Right renal pelvis (tissue), 4 donors: ENCODE measurements around the gene MAGEB5. TPM values are rescaled to one million over a fixed set of nuclear protein-coding genes. Genes with fewer than 3 reads are reported as not detected.
"Not testable (repeated sequence)": the region's sequence is repeated elsewhere in the genome, so short reads cannot be mapped to it uniquely, and the experiment has no call there.

Experiments used
- DNase-seq, 4 donors: peaks; one replicate each; pipeline ENCODE4 v3.0.0-alpha.2; 2013; ENCODE audit warnings: low read depth in 4 of 4, low spot score in 3 of 4, missing footprints in 1 of 4
- polyA plus RNA-seq, 4 donors: library from polyadenylated mRNA; unstranded; fragments of 120-200 nt; gene quantifications; one replicate each; pipeline ENCODE4 v1.2.1, GENCODE V29; 2013; ENCODE audit not compliant: insufficient read length in 4 of 4

MAGEB5 gene, protein sequence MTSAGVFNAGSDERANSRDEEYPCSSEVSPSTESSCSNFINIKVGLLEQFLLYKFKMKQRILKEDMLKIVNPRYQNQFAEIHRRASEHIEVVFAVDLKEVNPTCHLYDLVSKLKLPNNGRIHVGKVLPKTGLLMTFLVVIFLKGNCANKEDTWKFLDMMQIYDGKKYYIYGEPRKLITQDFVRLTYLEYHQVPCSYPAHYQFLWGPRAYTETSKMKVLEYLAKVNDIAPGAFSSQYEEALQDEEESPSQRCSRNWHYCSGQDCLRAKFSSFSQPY
- polyA plus RNA-seq, result not detected

GRCh38 chrX:26215869-26216268 is at the start of gene MAGEB5:
MAGEB5 (plus strand) TSS chrX:26216169; CDS start chrX:26217302, 1,133 bp downstream.
- no peak for DNase-seq

DNA sequence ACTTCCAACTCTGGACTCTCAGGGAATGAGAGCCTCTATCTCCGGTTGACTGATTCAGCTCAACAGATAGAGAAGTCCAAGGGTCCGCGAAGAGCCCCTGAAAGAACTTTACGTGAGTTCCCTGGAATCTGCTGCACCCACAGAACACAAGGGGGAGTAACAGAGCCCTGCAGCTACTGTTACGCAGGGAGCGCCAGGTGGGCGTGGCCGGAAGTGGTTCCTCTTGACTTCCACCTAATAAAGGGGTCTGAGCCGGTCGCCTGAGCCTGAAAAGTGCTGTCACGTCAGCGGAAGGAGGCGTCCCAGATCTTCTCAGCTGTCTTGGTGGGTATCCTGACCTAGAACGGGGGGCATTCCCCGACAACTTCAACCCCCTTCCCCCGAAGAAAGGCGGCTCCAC is 23.8 kb upstream of the MAGEB5 start, which contains the start of gene MAGEB6:
MAGEB6 (plus strand) TSS at position 237 of the 400 bp plus-strand sequence. CDS start 1,407 bp downstream, outside the sequence.
- no peak for DNase-seq

- DNase-seq, result no peak
Measured at GRCh38 chrX:26203561-26203960, 12.4 kb upstream of the MAGEB5 start.

- not testable (repeated sequence) for DNase-seq
Measured at GRCh38 chrX:26204717-26205116, 11.3 kb upstream of the MAGEB5 start.

DNA sequence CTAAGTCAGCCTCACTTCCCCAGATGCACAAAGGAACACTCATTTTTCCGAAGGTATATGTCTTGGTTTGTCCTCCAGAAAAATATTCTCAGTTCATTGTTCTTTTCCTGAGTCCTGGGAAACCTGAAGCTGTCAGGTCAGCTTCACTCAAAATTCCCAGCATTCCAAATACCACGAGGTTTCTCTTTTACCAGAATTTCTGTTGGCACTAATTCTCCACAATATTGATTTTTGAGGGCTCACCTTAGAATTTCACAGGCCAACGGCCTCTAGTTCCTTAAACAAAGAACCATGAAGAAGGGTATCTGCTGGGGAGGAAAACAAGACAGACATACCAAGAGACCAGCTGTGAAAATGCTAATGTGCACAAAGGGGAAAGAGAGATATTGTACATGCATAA is 8.0 kb upstream of the MAGEB5 start:
- no peak for DNase-seq

DNA sequence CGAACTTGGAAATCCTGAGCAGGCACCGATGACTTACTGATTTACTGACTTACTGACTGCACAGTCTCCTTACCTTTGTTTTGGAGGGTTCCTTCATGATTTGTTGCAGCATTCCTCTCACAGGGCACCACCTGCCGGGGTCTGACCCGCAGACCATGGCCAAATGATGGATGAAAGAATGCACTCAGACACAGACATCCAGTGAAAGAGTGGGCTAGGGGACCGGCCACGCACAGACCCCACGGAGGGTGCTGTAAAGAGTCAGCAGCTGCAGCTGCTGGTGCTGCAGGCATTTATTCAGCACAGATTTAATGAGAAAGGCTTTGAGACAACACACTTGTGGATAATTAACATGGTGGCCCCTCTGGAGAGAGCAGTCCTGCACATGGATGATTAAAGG is 3.4 kb downstream of the MAGEB5 start:
- DNase-seq, result peak in 1 of 4 donors; percentile 1

DNA sequence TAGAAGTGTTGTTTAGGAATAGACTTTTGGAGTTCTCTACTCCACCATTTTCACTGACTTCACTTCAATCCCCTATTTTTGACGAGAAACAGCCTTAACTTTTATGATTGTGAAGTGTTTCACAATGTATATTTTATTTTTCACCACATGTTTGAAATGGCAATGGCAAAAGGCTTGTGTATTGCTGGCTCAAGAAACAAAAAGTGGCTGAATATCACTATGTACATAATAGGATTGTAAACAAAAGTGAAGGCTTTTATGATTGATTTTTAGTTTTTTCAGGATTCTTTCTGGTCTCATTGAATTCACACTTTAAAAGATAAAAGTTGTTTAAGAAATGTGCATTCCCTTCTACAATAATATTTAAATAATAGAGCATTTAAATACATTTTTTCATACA is 18.2 kb downstream of the MAGEB5 start:
- DNase-seq, result no peak

- DNase-seq, result no peak
Measured at GRCh38 chrX:26253526-26253925, 37.6 kb downstream of the MAGEB5 start.

GRCh38 chrX:26254436-26254835 is 38.5 kb downstream of the MAGEB5 start:
- DNase-seq, result no peak

- no peak for DNase-seq
Measured at GRCh38 chrX:26262121-26262523, 46.2 kb downstream of the MAGEB5 start.

Other genes with a start within 250 kb of the MAGEB5 start
- gene MAGEB18, start 77.8 kb upstream of the MAGEB5 start, polyA plus RNA-seq, result not detected
- not detected for gene MAGEB6B, start 55.6 kb upstream of the MAGEB5 start, polyA plus RNA-seq
- gene MAGEB6, start 23.7 kb upstream of the MAGEB5 start, polyA plus RNA-seq, result not detected